Gastroesophageal sphincter (tissue), 3 donors: ENCODE results near the gene LSM4.
A peak's percentile ranks its signal among the peaks of the same experiment; 100 is the strongest.

Experiments used
- EP300 ChIP-seq: sonication (generic); formaldehyde crosslinking; IDR thresholded peaks from one replicate; pipeline ENCODE4 v1.6.1; 2017; ENCODE audit warnings: antibody characterized with exemption, mild to moderate bottlenecking
- TF ChIP-seq, protein P1 (sequence below), 4 experiments: fragments of 200-600 bp in 2 of 4; fragments of 450-650 bp in 2 of 4; sonication (generic) in 1 of 4; IDR thresholded peaks; one replicate each; pipeline ENCODE4 v1.5.1; 2017 to 2019; ENCODE audit warnings: antibody characterized with exemption in 4 of 4, mild to moderate bottlenecking in 2 of 4, moderate library complexity in 2 of 4

- TF ChIP-seq EP300: peak; percentile 7
- TF ChIP-seq, protein P1, sequence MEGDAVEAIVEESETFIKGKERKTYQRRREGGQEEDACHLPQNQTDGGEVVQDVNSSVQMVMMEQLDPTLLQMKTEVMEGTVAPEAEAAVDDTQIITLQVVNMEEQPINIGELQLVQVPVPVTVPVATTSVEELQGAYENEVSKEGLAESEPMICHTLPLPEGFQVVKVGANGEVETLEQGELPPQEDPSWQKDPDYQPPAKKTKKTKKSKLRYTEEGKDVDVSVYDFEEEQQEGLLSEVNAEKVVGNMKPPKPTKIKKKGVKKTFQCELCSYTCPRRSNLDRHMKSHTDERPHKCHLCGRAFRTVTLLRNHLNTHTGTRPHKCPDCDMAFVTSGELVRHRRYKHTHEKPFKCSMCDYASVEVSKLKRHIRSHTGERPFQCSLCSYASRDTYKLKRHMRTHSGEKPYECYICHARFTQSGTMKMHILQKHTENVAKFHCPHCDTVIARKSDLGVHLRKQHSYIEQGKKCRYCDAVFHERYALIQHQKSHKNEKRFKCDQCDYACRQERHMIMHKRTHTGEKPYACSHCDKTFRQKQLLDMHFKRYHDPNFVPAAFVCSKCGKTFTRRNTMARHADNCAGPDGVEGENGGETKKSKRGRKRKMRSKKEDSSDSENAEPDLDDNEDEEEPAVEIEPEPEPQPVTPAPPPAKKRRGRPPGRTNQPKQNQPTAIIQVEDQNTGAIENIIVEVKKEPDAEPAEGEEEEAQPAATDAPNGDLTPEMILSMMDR (IDR thresholded peaks at IDR 0.05): peak in 1 of 4 experiments; percentile 16
Observed at GRCh38 chr19:18304458-18305310, 18.2 kb downstream of the LSM4 start.
